Muscle of leg (tissue), 11 donors: ENCODE measurements around the gene NT5DC4. TPM values are rescaled to one million over a fixed set of nuclear protein-coding genes. Genes with fewer than 3 reads are reported as not detected.

ENCODE experiments used
- DNase-seq: peaks from one replicate; pipeline ENCODE4 v3.0.0; 2013
- H3K27ac ChIP-seq: one replicate; pipeline ENCODE4 v1.5.1; 2013; ENCODE audit warnings: mild to moderate bottlenecking, low read length, control low read depth
- H3K27me3 ChIP-seq: one replicate; pipeline ENCODE4 v1.6.1; 2013; ENCODE audit warnings: low read length; ENCODE audit not compliant: control insufficient read depth, insufficient read depth
- H3K36me3 ChIP-seq: one replicate; pipeline ENCODE4 v1.6.1; 2013; ENCODE audit warnings: low read length; ENCODE audit not compliant: control insufficient read depth, insufficient read depth
- H3K4me1 ChIP-seq: one replicate; pipeline ENCODE4 v1.6.1; 2013; ENCODE audit warnings: low read length; ENCODE audit not compliant: control insufficient read depth, insufficient read depth
- H3K4me3 ChIP-seq: one replicate; pipeline ENCODE4 v1.5.1; 2013; ENCODE audit warnings: low read length, control low read depth
- H3K9me3 ChIP-seq: replicated peaks from 2 replicates; pipeline ENCODE4 v1.6.1; 2013; ENCODE audit warnings: low read depth, low read length; ENCODE audit not compliant: control insufficient read depth
- WGBS: methylation state at CpG from one replicate; pipeline ENCODE4 v1.1.5; 2013; ENCODE audit warnings: missing lambda C conversion rate; ENCODE audit not compliant: insufficient coverage; 5-methylcytosine and 5-hydroxymethylcytosine counted together
- polyA plus RNA-seq, 8 donors: library from polyadenylated mRNA; unstranded; fragments of 120-200 nt; gene quantifications; one replicate each; pipeline versions ENCODE4 v1.2.1 to v1.2.3, GENCODE V29; 2013; ENCODE audit warnings: inconsistent platforms in 1 of 8, low replicate concordance in 1 of 8; ENCODE audit not compliant: insufficient read length in 8 of 8, insufficient read depth in 1 of 8
- total RNA-seq: library from RNA; stranded (reverse); fragments of 120-200 nt; gene quantifications from one replicate; pipeline ENCODE4 v1.2.4, GENCODE V29; 2013

The NT5DC4 gene
- total and polyA plus RNA-seq, 9 donors = 0.08 to 0.11 TPM; not detected in 7

GRCh38 chr2:112722816-112723546 is 2.2 kb downstream of the NT5DC4 start:
- H3K27ac ChIP-seq = no peak overlapping the region
- 86% methylated on average over 6 of the region's 9 CpGs for WGBS
- no peaks in the 10 kb centered on the region for H3K36me3 ChIP-seq
- H3K4me3 ChIP-seq = no peak overlapping the region
- no peaks in the 10 kb centered on the region for H3K27me3 ChIP-seq
- H3K4me1 ChIP-seq = peaks cover 5% of the 10 kb centered on the region
- no peak for DNase-seq
- no peaks in the 10 kb centered on the region for H3K9me3 ChIP-seq

DNA sequence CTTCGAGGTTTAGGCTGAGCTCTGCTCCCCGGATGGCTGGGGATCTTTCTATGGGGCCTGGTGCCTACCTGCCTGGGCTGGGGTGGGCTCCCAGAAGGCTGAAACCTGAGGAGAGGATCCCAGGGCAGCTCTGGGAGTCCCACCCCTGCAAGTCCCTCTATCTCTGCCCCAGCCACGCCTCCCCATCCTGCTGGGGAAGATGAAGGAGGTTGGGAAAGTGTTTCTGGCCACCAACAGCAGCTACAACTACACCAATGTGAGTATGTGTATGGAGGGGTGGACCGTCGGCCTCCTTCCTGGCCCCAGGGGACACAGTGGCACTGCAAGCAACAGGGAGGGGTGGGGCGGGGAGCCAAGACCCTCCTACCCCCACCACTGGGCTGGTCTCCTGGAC is 2.7 kb downstream of the NT5DC4 start:
- Histone ChIP-seq H3K9me3 (no peaks in the 10 kb centered on the region), H3K36me3 (no peaks in the 10 kb centered on the region), H3K4me3 (no peak overlapping the region), H3K27ac (no peak overlapping the region), H3K27me3 (no peaks in the 10 kb centered on the region), H3K4me1 (peaks cover 7% of the 10 kb centered on the region)
- 83% methylated on average over 2 of the region's 6 CpGs for WGBS
- no peak for DNase-seq

GRCh38 chr2:112723995-112724394 is 3.2 kb downstream of the NT5DC4 start:
- 96% methylated on average over 8 of the region's 8 CpGs for WGBS
- no peak overlapping the region for H3K4me3 ChIP-seq
- peaks cover 7% of the 10 kb centered on the region for H3K4me1 ChIP-seq
- no peak for DNase-seq
- no peaks in the 10 kb centered on the region for H3K27me3 ChIP-seq
- H3K27ac ChIP-seq = no peak overlapping the region
- H3K36me3 ChIP-seq = no peaks in the 10 kb centered on the region
- H3K9me3 ChIP-seq = no peaks in the 10 kb centered on the region

- no peaks in the 10 kb centered on the region for H3K36me3 ChIP-seq
- no peaks in the 10 kb centered on the region for H3K9me3 ChIP-seq
- H3K27ac ChIP-seq = no peak overlapping the region
- H3K4me3 ChIP-seq = no peak overlapping the region
- no peaks in the 10 kb centered on the region for H3K27me3 ChIP-seq
- H3K4me1 ChIP-seq = peaks cover 7% of the 10 kb centered on the region
- no peak for DNase-seq
- WGBS = 72% methylated on average over 17 of the region's 21 CpGs
Observed at GRCh38 chr2:112724591-112725525, 4.0 kb downstream of the NT5DC4 start.

DNA sequence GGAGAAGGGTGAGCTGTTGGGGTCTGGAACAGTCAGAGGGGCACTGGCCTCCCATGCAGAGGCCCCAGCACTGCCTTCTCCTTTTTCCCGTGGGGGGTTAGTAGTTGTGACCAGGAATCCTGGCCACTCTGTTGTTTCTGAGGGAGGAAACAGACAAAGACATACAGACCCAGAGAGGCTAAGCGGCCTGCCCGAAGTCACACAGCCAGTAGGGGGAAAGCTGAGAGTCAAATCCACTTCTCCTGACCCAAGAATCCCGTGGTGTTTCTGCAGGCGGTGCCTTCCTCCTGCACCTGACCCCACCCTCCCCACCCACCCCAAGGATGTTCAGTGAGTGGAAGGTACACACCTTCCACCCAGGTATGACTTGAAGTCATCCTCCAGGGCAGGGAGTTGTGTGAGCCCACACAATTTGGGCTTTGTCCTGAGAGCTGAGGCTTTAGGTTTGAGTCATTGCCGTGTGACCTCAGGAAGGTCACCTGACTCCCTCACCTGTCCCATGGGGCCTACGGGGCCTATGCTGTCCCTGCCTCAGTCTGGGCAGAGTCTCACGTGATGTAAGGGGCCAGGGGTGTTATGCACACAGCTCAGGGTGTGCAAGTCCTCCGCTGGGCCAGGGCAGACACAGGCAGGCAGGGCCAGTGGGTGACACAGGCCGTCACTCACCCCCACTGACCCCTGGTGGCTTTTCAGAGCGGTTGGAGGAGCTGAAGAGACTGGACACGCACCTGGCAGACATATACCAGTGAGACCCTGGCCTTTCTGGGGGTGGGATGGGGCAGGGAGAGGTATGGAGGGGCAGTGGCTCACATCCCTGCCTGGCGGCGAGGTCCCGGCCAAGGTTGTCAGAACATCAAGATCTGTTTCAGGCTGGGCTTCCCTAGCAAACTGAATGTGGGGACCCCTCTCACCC is 5.0 kb downstream of the NT5DC4 start:
- Histone ChIP-seq H3K4me3 (no peak overlapping the region), H3K4me1 (peaks cover 7% of the 10 kb centered on the region), H3K9me3 (no peaks in the 10 kb centered on the region), H3K27me3 (no peaks in the 10 kb centered on the region), H3K36me3 (no peaks in the 10 kb centered on the region), H3K27ac (no peak overlapping the region)
- WGBS = 79% methylated on average over 6 of the region's 15 CpGs
- no peak for DNase-seq

- WGBS = 24% methylated on average over 19 of the region's 19 CpGs
- H3K4me3 ChIP-seq = no peak overlapping the region
- no peaks in the 10 kb centered on the region for H3K27me3 ChIP-seq
- peak; percentile 88 for DNase-seq
- H3K9me3 ChIP-seq = no peaks in the 10 kb centered on the region
- no peaks in the 10 kb centered on the region for H3K36me3 ChIP-seq
- no peak overlapping the region for H3K27ac ChIP-seq
- H3K4me1 ChIP-seq = peaks cover 7% of the 10 kb centered on the region
Observed at GRCh38 chr2:112726487-112727190, 5.8 kb downstream of the NT5DC4 start.

GRCh38 chr2:112727276-112728028 is 6.6 kb downstream of the NT5DC4 start:
- H3K27ac ChIP-seq = no peak overlapping the region
- H3K36me3 ChIP-seq = no peaks in the 10 kb centered on the region
- no peaks in the 10 kb centered on the region for H3K27me3 ChIP-seq
- no peaks in the 10 kb centered on the region for H3K9me3 ChIP-seq
- no peak for DNase-seq
- H3K4me1 ChIP-seq = peaks cover 7% of the 10 kb centered on the region
- 82% methylated on average over 19 of the region's 19 CpGs for WGBS
- no peak overlapping the region for H3K4me3 ChIP-seq

GRCh38 chr2:112728029-112728362 is 7.2 kb downstream of the NT5DC4 start:
- Histone ChIP-seq H3K36me3 (no peaks in the 10 kb centered on the region), H3K4me3 (no peak overlapping the region), H3K4me1 (peaks cover 7% of the 10 kb centered on the region), H3K27ac (no peak overlapping the region), H3K27me3 (no peaks in the 10 kb centered on the region), H3K9me3 (no peaks in the 10 kb centered on the region)
- DNase-seq = no peak
- WGBS = no CpG with 5 or more reads among the region's 4 CpGs
